Lung microvascular endothelial cell (primary cell): ENCODE data around the gene ALDOC. TPM values are rescaled to one million over a fixed set of nuclear protein-coding genes. Genes with fewer than 3 reads are reported as not detected.

Source experiments
- DNase-seq, 2 donors: peaks; one replicate each; pipeline versions ENCODE4 v3.0.0 to v3.0.0-alpha.2; 2010; ENCODE audit warnings: low read depth in 2 of 2
- total RNA-seq: library from RNA; depleted of rRNA; stranded (reverse); fragments of >200 nt; gene quantifications from 2 replicates; pipeline ENCODE4 v1.2.1, GENCODE V29; 2014

Gene ALDOC
- total RNA-seq, 1 donor from 2014 or later, result 26.2 TPM

- peak; percentile 57 to 73 for DNase-seq
Measured at GRCh38 chr17:28552176-28552999, 24.3 kb downstream of the ALDOC start, which contains the start of gene UNC119. UNC119 (minus strand) TSS chr17:28552624; CDS start chr17:28552557, 67 bp downstream.

GRCh38 chr17:28551421-28552175 is 25.1 kb downstream of the ALDOC start:
- DNase-seq, result no peak

GRCh38 chr17:28550858-28551257 is 25.8 kb downstream of the ALDOC start:
- DNase-seq, result no peak

- no peak for DNase-seq
Measured at GRCh38 chr17:28549236-28550132, 27.2 kb downstream of the ALDOC start.

GRCh38 chr17:28548417-28549130 is 28.1 kb downstream of the ALDOC start:
- no peak for DNase-seq

- peak; percentile 72 to 78 for DNase-seq
Measured at GRCh38 chr17:28547623-28548416, 28.9 kb downstream of the ALDOC start.

GRCh38 chr17:28547096-28547622 is 29.5 kb downstream of the ALDOC start:
- no peak for DNase-seq

- DNase-seq, result no peak
Measured at GRCh38 chr17:28545787-28546415, 30.8 kb downstream of the ALDOC start.

- no peak for DNase-seq
Measured at GRCh38 chr17:28545141-28545503, 31.6 kb downstream of the ALDOC start.

GRCh38 chr17:28544402-28545140 is 32.1 kb downstream of the ALDOC start:
- no peak for DNase-seq

- no peak for DNase-seq
Measured at GRCh38 chr17:28541439-28541838, 35.3 kb downstream of the ALDOC start.

GRCh38 chr17:28540231-28540630 is 36.5 kb downstream of the ALDOC start:
- DNase-seq, result no peak

GRCh38 chr17:28538296-28538895 is 38.3 kb downstream of the ALDOC start:
- DNase-seq, result no peak

GRCh38 chr17:28537219-28537610 is 39.5 kb downstream of the ALDOC start:
- DNase-seq, result no peak

- no peak for DNase-seq
Measured at GRCh38 chr17:28536532-28537218, 40.0 kb downstream of the ALDOC start.

- DNase-seq, result no peak
Measured at GRCh38 chr17:28534740-28535375, 41.8 kb downstream of the ALDOC start.

- no peak for DNase-seq
Measured at GRCh38 chr17:28533091-28533807, 43.4 kb downstream of the ALDOC start.
